ENCODE data around the gene HMCN2.

The HMCN2 gene

GRCh38 chr9:130483371-130483971, 217.9 kb downstream of the HMCN2 start:
- Histone ChIP-seq H3K79me2 (ENCODE audit: low read length) (no peaks in the 10 kb centered on the region), H3K4me3 (ENCODE audit: low read length) (no peak overlapping the region), H3K36me3 (replicated peaks; ENCODE audit: low read depth, low read length) (no peaks in the 10 kb centered on the region), H3K27me3 (ENCODE audit: low read depth, low read length) (no peaks in the 10 kb centered on the region; the same call in 1 of the 2 replicates), H3K4me2 (ENCODE audit: low read length) (no peak overlapping the region), H4K20me1 (ENCODE audit: insufficient read depth, low read length) (no peaks in the 10 kb centered on the region), H3K27ac (ENCODE audit: low read length) (no peak overlapping the region), H3K4me1 (ENCODE audit: low read length) (no peaks in the 10 kb centered on the region), H2AFZ (ENCODE audit: low read depth, low read length) (no peak overlapping the region), H3K9me3 (ENCODE audit: insufficient read depth, low read length) (no peaks in the 10 kb centered on the region), H3K9ac (ENCODE audit: low read length) (no peak overlapping the region)
- TF ChIP-seq CTCF (IDR thresholded peaks at IDR 0.05; ENCODE audit: low read depth, low read length) (no peak), EZH2phosphoT487 (IDR thresholded peaks at IDR 0.05; ENCODE audit: low read depth) (no peak)

Measured in OCI-LY3 (cell line).